Fibroblast of skin of back (primary cell): ENCODE results near the gene C2orf68.
"Not testable (repeated sequence)": the region's sequence is repeated elsewhere in the genome, so short reads cannot be mapped to it uniquely, and the experiment has no call there.

Experiments
- DNase-seq: peaks from one replicate; pipeline ENCODE4 v3.0.0-alpha.2; 2013

C2orf68 gene

DNA sequence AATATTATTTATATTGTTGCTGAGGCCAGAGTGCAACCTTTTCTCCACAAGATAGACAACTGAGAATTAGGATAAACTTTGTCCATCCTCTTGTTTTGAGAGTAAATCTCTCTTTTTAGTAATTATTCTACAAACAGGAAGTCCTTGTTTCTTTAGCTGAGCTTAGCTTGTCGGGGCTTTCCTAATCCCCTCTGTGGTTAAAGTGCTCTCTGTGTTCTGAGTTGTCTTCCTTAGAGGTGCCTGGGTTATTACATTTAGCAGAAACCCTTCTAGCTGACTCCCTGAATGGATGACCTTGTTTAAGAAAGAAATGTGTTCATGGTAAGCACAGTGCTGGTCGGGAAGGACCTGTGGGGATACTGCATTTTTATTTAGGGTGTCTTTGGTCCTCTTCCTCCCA is 16.8 kb upstream of the C2orf68 start:
- no peak for DNase-seq

DNA sequence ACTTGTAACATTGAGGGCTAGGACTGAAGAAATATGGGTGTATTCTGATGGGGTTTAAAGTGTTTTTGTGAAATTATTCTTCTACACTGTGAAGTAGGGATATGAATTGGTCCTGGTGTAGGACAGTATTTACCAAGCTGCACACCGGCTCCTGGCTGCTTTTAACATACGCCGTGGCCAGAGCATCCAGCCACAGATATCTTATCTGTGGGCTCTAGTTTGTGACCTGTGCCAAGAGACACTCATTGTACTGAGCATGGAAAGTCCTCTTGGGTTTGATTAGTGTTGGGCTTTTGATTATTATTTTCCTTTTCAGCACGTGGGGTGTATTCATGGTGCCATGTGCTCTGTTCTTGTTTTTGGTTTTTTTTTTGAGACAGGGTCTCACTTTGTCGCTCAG is 12.1 kb upstream of the C2orf68 start:
- no peak for DNase-seq

DNA sequence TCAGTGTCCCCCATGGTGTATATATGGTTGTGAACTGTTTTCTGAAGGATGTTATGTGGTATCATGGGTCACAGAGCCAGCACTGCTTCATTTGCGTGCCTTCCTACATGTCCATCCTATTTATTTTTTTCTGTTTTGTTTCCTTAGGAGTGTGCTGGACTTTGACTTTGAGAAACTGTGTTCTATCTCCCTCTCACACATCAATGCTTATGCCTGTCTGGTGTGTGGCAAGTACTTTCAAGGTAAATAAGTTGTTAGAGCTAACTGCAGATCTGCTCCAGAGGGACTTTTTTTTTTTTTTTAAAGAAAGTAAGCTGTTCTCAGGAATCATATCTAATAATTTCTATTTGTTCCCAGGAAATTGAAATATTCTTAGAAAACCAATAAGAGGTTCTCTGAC is 9.5 kb upstream of the C2orf68 start:
- no peak for DNase-seq

DNA sequence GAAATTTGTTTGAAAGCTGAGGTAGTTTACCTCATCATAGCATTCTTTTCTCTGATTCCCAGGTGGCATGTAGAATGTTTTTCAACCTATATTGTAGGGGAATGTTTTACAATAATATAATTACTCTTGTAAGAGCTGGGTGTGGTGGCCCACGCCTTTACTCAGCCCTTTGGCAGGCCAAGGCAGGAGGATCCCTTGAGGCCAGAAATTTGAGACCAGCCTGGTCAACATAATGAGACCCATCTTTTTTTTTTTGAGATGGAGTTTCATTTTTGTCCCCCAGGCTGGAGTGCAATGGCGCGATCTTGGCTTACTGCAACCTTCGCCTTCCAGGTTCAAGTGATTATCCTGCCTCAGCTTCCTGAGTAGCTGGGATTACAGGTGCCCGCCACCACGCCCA is 7.8 kb upstream of the C2orf68 start:
- DNase-seq, result no peak

DNA sequence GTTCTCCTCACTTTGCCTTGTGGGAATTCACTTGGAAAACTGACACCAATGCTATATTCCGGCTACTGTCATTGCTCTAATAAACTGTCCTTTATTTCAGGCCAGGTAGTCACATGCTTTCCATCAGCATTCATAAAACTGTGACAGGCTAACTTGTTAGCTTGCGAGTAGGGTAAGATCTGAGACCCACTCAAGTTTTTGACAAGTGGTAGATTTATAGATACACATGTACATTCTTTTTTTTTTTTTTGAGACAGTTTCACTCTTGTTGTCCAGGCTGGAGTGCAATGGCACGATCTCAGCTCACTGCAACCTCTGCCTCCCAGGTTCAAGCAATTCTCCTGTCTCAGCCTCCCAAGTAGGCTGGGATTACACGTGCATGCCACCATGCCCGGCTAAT is 5.9 kb upstream of the C2orf68 start:
- not testable (repeated sequence) for DNase-seq

DNA sequence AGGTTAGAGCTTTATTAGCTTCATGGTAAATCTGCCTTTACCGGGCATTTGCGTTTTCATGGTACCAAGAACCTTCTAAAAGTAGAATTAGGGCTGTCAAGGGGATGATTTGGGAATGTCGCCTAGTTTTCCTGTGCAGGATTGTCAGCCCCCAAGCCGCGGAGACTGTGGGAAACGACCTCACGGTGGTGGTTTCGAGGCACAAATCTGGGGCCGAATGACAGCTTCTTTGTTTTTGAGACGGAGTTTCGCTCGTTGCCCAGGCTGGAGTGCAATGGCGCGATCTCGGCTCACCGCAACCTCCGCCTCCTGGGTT is 3.5 kb upstream of the C2orf68 start:
- no peak for DNase-seq

DNA sequence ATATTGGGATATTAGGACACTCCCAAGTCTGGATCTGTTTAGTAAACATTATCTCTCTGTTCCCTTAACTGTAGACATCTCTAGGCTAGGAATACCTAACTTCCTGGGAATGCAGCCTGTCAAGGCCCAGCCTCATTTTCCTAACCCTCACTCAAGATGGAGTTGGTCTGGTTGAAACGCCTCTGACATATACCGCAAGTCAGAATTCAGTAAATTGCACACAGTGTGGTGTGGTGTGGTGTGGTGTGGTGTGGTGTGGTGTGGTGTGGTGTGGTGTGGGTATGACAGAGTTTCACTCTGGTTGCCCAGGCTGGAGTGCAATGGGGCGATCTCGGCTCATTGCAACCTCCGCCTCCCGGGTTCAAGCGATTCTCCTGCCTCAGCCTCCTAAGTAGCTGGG is 2.9 kb upstream of the C2orf68 start:
- DNase-seq, result not testable (repeated sequence)

DNA sequence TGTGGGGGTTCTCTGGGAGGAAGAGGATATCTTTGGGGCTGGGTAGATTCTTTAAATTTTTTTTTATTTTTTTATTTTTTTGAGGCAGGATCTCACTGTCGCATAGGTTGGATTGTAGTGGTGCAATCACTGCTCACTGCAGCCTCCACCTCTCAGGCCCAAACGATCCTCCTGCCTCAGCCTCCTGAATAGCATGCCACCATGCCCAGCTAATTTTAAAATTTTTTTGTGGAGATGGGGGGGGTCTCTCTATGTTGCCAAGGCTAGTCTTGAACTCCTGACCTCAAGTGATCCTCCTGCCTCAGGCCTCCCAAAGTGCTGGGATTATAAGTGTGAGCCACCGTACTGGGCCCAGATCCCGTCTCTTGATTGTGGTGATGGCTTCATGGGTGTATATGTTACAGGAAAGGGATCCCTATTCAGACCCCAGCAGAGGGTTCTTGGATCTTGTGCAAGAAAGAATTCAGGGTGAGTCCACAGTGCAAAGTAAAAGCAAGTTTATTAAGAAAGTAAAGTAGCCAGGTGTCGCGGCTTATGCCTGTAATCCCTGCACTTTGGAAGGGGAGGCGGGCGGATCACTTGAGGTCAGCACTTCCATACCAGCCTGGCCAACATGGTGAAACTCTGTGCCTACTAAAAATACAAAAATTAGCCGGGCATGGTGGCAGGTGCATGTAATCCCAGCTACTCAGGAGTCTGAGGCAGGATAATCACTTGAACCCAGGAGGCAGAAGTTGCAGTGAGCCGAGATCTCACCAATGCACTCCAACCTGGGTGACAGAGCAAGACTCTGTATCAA is 2.0 kb upstream of the C2orf68 start:
- DNase-seq, result no peak

DNA sequence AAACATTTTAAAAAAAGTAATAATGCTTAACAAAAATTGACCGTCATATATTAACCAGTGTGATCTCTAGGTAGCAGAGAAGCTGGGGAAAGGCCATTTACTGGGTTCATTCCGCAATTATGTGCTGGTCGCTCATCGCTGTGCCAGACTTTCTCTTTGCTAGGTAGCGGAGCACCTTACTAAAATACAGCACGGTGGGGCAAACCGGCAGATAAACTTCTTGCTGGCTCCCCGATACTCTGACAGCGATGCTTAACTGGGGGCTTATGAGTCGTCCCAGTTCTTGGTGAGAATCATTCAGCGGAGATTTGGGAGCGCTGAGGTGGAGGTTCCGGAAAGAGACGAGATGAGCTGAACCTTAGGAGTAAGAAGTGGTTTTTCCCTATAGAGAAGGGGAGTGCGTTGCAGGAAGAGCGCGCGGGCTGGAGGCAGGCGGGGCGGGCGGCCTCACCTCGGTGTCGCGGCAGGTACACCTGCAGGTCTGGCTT is 605 bp downstream of the C2orf68 start:
- DNase-seq, result no peak

DNA sequence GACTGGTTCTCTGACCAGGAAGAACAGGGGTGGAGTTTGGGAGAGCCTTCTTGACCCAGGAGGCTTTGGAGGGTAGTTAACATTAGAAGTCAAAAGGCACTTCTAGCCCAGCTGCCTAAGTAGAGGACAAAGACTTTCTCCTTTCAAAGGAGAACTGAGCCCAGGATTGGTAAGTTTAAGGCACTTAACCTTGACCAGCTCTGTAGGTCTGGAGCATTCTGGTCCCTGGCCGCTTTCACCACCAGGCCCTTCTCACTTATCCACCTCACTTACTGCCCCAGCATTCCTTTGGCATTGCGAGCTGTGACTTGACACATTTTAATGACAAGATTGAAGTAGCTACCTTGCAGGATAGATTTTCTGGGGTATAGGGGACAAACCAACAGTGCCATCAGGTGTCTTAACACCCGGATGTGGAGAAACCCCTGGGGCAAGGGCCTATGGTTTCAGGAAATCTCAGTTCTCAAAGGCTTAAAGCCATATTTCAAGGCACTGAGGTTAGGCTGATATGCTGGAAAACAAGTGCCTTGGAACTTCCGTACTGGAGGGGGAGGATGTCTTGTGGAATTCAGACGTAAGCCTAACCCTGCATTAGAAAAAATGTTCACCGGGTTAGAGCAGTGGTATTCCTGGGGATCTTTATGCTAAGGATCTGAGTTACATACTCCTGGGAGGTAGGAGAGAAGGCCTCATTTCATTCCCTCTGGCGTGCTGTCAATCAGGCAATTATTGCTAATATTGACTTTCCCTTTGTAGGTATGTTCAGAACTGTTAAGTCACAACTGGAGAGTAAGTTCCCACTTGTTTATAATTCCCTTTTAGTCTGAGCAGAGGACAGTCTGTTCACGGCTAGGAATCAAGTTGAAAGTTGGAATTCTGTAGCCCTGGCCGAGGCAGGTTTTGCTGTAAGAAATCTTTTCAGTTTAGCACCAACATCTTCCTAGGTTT is 4.3 kb downstream of the C2orf68 start:
- DNase-seq, result no peak

DNA sequence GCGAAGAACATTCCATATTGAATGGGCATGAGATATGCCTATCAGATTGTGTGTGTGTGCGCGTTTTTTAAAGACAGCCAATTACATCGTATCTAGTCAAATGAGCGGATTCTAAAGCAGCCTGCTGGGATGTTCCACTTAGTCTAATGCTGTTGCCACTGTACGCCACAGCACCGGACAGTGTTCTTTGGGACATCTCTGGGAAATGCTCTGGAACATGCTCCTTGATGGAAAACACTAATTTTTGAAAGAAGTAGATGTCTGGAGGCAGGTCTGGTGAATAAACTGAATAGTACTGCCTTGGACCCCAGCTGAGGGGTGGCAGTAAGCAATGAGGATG is 5.8 kb downstream of the C2orf68 start:
- no peak for DNase-seq

DNA sequence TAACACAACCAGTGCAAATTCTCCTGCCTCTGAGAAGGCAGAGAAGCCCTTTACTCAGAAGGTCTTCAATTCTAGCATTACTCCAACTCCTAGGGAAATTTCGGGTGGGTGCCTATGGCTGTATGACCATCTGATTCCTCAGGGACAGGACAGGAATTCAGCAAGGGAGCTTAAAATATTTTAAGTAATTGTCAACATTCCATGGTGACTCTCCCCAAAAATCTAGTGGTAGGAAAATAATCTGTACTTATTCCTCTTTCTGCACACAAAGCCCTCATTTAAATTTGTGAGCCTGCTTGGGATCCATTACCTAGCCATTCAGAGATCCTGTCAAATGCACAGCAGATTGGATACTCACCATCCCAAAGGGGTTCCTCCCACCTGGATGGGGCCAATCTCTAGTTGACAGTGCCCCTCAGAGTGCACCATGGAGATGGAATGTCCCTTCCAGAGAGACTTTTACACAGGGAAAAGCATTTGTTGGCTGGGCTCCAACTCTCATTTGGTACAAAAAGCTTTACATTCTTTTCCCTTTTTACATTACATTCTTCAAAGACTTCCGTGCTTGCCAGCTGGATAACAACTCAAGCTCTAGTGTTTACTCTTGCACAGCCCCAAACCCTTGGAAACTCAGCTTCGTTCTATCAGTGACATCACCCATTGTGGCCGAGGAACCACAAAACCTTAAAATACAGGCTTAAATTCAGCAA is 6.3 kb downstream of the C2orf68 start:
- DNase-seq, result peak; percentile 95

DNA sequence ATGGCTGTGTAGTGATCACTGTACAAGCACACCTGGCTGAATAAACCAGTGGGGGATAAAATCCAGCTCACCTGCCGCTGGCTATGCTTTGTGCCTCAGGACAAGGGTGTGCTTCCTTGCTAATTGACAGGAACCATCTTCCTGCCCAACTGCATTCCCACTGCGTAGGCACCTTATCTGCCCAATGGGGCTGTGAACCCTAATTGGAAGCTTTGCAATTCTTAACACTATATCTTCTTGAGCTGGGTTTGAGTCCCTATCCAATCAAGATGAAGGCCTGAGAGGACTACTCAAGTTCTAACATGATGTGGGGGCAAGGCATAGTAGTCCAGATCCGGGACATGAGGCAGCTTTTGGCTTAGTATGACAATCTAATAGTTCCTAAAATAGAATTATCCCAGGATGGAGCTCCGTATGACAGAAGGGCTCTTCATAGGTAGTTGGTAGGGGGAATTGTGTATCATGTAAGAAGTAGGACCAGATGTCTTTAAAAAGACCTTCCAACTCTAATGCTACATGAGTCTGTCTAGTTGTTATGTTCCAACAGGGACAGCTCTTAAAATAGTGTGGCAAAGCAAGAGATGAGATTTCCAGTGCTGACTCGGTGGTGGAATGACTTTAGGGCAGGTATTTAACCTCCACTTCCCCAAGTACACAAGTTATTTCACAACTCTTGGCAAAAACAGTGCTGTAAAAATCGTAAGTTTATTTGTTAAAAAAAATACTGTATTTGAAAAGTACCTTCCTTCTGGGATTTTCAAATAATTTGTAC is 7.1 kb downstream of the C2orf68 start:
- no peak for DNase-seq

DNA sequence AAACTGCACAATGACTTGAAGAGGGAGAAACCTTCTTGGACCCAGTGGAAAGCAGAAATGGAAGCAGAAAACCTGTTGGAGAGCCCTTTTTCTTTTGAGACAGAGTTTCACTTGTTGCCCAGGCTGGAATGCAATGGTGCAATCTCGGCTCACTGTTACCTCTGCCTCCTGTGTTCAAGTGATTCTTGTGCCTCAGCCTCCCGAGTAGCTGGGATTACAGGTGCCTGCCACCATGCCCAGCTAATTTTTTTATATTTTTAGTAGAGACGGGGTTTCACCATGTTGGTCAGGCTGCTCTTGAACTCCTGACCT is 7.8 kb downstream of the C2orf68 start:
- not testable (repeated sequence) for DNase-seq

DNA sequence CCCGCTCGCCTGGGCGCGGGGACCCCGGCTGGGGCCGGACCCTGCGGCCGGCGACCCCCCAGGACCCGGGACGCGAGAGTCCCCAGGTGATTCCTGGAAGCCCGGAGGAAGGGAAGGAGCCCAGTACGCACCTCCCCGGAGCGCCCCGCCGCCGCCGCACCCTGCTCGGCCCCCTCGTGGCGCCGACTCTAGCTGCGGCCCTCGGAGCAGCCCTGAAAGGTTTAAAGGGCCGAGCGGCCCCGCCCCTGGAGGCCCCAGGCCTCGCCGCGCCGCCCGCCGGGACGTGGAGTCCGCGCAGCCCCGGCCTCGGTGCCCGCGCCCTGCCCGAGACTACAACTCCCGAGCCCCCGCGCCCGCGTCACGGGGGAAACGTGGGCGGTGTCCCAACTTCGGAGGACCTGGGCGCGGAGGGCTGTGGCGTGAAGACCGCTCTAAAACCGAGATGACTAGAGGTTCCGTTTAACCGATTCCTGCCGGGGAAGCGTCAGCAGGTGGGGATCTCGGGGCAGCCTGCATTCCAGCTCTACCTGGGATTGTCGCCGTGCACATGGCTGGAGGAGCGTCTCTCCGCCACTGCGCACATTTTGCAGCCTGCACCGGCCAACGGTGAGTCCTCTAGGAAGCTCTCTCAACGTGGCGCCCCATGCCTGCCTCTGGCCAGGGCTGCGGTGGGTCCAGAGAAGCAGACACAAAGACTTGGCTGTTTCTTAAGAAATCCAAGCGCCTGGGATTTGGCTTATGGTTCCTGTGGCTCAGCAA is 9.2 kb downstream of the C2orf68 start, which contains the start of gene TMEM150A:
TSS of gene TMEM150A (minus strand) at position 223 of the 759 bp plus-strand sequence. CDS start 750 bp downstream, outside the sequence.
- peak; percentile 92 for DNase-seq

DNA sequence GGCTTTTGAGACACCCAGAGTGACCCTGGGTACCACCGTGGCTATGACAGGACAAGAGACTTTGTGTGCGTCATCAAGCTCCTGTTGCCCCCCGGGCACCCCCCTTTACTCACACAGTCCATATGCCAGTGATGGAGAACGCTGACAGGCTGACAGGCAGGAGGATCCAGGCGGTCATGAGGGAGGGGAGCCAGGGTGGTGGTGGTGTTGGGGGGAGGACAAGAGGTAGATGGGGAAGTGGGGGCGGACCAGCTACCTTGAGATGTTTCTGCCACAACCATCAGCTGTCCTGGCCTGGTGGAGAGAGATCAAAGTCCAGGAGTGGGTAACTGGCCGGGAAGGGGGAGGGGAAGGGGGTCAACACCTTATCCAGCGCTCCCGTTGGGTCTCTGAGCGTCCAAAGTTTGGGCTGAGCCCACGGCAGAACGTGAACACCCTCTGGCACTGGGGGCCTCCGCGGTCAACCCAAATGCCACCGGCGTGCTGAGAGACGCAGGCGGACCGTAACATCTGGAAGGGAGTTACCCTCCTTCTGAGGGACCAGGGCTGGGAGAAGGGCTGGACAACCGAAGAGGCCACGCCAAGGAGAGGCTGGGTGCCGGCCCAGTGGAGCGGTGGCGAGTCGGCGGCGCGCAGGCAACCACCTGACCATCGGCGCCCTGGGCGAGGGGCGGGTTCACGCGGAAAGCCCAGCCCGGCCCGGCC is 9.9 kb downstream of the C2orf68 start:
- DNase-seq, result peak; percentile 26

DNA sequence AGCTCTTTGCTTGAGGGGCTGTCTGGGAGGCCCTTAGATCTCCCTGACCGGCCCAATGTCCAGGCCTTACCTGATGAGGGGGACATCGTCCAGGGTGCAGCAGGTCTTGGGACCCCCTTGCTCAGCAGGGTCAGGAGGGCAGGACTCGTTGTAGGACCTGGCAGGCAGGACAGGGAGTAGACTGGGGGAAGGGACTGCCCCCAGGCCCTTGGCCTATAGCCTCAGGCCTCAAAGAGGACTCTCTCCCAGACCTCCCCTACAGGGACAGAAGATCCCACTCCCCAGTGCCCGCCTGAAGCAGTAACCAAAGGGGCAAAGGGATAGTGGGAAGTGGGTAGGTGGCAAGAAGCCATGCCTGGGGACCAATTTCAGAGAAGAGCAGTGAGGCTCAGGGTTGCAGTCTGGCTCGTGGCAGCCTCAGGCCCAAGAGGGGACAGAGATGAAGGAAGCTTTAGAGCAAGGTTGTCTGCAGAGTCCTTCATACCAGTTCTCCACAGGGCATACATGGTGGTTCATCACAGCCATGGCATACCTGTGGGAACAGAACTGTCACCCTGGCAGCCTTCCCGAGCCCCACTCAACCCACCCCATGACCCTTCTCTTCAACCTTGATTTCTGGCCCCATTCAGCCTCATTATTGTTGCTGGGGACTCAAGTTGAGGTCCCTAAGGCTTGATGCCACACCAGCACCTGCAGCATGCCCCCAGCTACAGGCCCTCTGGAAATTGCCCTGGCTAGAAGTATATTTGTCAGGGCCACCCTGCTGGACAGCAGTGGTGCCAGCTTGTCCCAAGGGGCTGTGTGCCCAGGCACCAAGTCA is 10.7 kb downstream of the C2orf68 start:
- DNase-seq, result no peak

DNA sequence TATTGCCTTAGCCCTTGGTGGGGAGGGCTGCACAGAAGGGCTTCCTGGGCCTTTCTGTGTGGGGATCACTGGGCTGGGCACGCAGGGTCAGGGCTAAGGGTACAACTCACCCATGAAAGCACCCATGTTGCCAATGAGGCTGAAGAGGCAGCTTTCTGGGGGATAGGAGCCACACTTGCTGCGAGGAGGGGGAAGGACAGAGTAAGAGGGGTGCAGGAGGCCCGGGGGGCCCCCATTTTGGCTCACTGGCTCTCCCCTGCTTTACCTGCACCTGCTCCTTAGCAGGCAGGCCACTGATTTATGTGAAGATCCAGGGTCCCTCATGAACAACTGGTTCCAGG is 11.7 kb downstream of the C2orf68 start:
- no peak for DNase-seq

DNA sequence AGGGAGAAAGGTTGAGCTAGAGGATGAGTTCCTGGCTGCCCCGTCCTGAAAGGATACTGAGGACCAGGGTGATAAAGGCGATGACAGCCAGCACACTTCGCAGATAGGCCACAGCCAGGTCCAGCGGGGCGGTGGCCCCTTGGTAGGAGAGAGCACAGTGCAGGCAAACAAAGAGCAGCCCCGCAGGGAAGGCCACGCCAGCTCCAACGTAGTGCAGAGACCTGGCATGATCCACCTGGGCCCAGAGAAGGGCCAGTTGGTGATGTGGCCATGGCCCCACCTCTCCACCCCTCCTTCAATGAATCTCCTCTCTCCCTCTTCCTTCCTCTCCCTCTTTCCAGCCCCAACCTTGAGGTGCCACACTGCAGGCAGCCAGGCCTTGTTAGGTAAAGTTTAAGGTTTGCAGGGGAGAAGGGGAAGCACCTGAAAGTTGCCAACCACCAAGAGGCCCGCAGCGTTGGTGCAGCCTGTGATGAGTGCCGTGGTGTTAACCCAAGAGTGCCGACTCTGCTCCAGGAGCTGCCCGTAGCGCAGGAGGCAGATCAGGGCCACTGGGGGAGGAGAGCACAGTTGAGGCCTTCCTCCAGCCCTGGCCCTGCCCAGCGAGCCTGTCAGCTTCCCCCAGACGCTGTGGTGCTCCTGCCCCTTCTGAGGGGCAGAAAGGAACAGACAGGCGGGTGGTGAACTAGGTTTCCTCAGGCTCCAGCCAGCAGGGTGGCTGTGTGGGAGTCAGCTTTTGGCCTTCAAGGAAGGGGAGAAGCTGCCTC is 12.2 kb downstream of the C2orf68 start:
- DNase-seq, result no peak
